Activated B cell treated with CpG ODN at 0.5 μM for 24 hours (primary cell): ENCODE measurements around the gene ADI1. TPM values are rescaled to one million over a fixed set of nuclear protein-coding genes. Genes with fewer than 3 reads are reported as not detected.

Experiments used
- ATAC-seq: fragments of 200-7000 bp; cut with Tn5 transposase; one replicate; pipeline ENCODE4 v1.10.0; 2021; ENCODE audit warnings: low read depth, mild to moderate bottlenecking, moderate library complexity
- CTCF ChIA-PET: fragments of 350-600 bp; sonication (Branson Sonifier 250); formaldehyde crosslinking; loops from one replicate; lab custom pipeline; 2021; ENCODE audit warnings: antibody characterized with exemption; lab: Charles Lee
- POLR2A ChIA-PET: fragments of 350-600 bp; sonication (Branson Sonifier 250); formaldehyde crosslinking; loops from one replicate; lab custom pipeline; 2021; ENCODE audit warnings: antibody characterized with exemption; lab: Charles Lee
- DNase-seq: peaks from one replicate; pipeline ENCODE4 v3.0.0; 2022
- H3K27ac Mint-ChIP-seq: one replicate; pipeline ENCODE4 v1.8.0; 2020; ENCODE audit warnings: mixed read lengths
- H3K27me3 Mint-ChIP-seq: one replicate; pipeline ENCODE4 v1.8.0; 2021; ENCODE audit warnings: mixed read lengths
- H3K36me3 Mint-ChIP-seq: one replicate; pipeline ENCODE4 v1.8.0; 2021; ENCODE audit warnings: low read depth, mixed read lengths
- H3K4me1 Mint-ChIP-seq: one replicate; pipeline ENCODE4 v1.8.0; 2021; ENCODE audit warnings: mixed read lengths
- H3K4me3 Mint-ChIP-seq: one replicate; pipeline ENCODE4 v1.8.0; 2020; ENCODE audit warnings: mild to moderate bottlenecking, mixed read lengths
- H3K9me3 Mint-ChIP-seq: one replicate; pipeline ENCODE4 v1.8.0; 2020; ENCODE audit warnings: mixed read lengths
- CTCF ChIP-seq: fragments of 200-600 bp; IDR thresholded peaks from one replicate; pipeline ENCODE4 v1.8.0; 2022; ENCODE audit warnings: antibody characterized with exemption, mild to moderate bottlenecking
- intact Hi-C: fragments of 100-400 bp; cut with micrococcal nuclease; formaldehyde crosslinking; loops from one replicate; pipeline ENCODE4 v1.15.1; 2024
- total RNA-seq: library from RNA; stranded (reverse); gene quantifications from 2 replicates; pipeline ENCODE4 v1.2.3, GENCODE V29; 2022

The ADI1 gene
- total RNA-seq, 1 donor from 2014 or later, result 20.5 TPM

GRCh38 chr2:3536682-3537632 is 17.6 kb upstream of the ADI1 start:
- no peak for ATAC-seq
- Mint-ChIP-seq H3K27me3 (no peaks in the 10 kb centered on the region), H3K36me3 (peaks cover 26% of the 10 kb centered on the region), H3K4me1 (peaks cover 11% of the 10 kb centered on the region), H3K27ac (peak overlapping the region; percentile 46), H3K4me3 (peak overlapping the region; percentile 70), H3K9me3 (no peaks in the 10 kb centered on the region)
- POLR2A ChIA-PET, result interaction anchor here (1.0 kb wide), 1 partner anchor 21 kb away, joined by 3 read pairs; the partner anchor contains the start of gene RNASEH1
- DNase-seq, result no peak
- CTCF ChIA-PET, result no interaction called here
- intact Hi-C loops, result loop anchor here (1.0 to 2.0 kb wide), 2 partner anchors 18 to 114 kb away; partner anchors contain the start of gene ADI1
- no peak for TF ChIP-seq CTCF

- no peak for TF ChIP-seq CTCF
- POLR2A ChIA-PET, result interaction anchor here (1.0 kb wide), 1 partner anchor 22 kb away, joined by 3 read pairs; the partner anchor contains the start of gene RNASEH1
These were observed 16.7 kb upstream of the ADI1 start for GRCh38 chr2:3535794-3536681.

GRCh38 chr2:3535467-3535793 is 16.1 kb upstream of the ADI1 start:
- POLR2A ChIA-PET, result interaction anchor here (1.0 to 1.2 kb wide), 2 partner anchors 16 to 23 kb away, joined by 3 to 4 read pairs; partner anchors contain the start of gene RNASEH1
- Mint-ChIP-seq H3K27me3 (no peaks in the 10 kb centered on the region), H3K9me3 (no peaks in the 10 kb centered on the region), H3K4me1 (peaks cover 11% of the 10 kb centered on the region), H3K36me3 (peaks cover 13% of the 10 kb centered on the region), H3K4me3 (peak overlapping the region; percentile 70), H3K27ac (peak overlapping the region; percentile 31)
- ATAC-seq (peak; percentile 25), DNase-seq (no peak)
- no peak for TF ChIP-seq CTCF
- intact Hi-C loops, result no loop called here
- CTCF ChIA-PET, result no interaction called here

More at GRCh38 chr2:3535794-3536681, 16.7 kb upstream of the ADI1 start:
- H3K9me3 Mint-ChIP-seq, result no peaks in the 10 kb centered on the region
- H3K27ac Mint-ChIP-seq, result peak overlapping the region; percentile 46
- H3K4me1 Mint-ChIP-seq, result peaks cover 11% of the 10 kb centered on the region
- H3K27me3 Mint-ChIP-seq, result no peaks in the 10 kb centered on the region
- CTCF ChIA-PET, result no interaction called here
- intact Hi-C loops, result loop anchor here (1.0 to 2.0 kb wide), 2 partner anchors 17 to 115 kb away; partner anchors contain the start of gene ADI1
- peaks cover 17% of the 10 kb centered on the region for H3K36me3 Mint-ChIP-seq
- DNase-seq, result no peak
- ATAC-seq, result peak; percentile 18
- peak overlapping the region; percentile 70 for H3K4me3 Mint-ChIP-seq

GRCh38 chr2:3534251-3534814 is 15.0 kb upstream of the ADI1 start:
- DNase-seq (no peak), ATAC-seq (no peak)
- ChIA-PET POLR2A (interaction anchor here (1.2 kb wide), 1 partner anchor 14 kb away, joined by 4 read pairs; no protein-coding TSS in a partner anchor), CTCF (no interaction called here)
- Mint-ChIP-seq H3K36me3 (peaks cover 6% of the 10 kb centered on the region), H3K4me3 (no peak overlapping the region), H3K9me3 (no peaks in the 10 kb centered on the region), H3K4me1 (peaks cover 11% of the 10 kb centered on the region), H3K27ac (no peak overlapping the region), H3K27me3 (no peaks in the 10 kb centered on the region)
- no peak for TF ChIP-seq CTCF
- intact Hi-C loops, result no loop called here
